GM18526 (cell line): ENCODE data around the gene SLC39A3.

Experiments
- POLR2A ChIP-seq: IDR thresholded peaks from 3 replicates; pipeline ENCODE4 v1.6.1; 2011; ENCODE audit not compliant: insufficient read length; ENCODE audit errors: extremely low read depth

Gene SLC39A3

GRCh38 chr19:2759362-2759761 is 19.5 kb upstream of the SLC39A3 start:
- TF ChIP-seq POLR2A: no peak

- TF ChIP-seq POLR2A: no peak
Observed at GRCh38 chr19:2758601-2759313, 18.9 kb upstream of the SLC39A3 start.

- no peak for TF ChIP-seq POLR2A
Observed at GRCh38 chr19:2756921-2757881, 17.4 kb upstream of the SLC39A3 start.

GRCh38 chr19:2756477-2756876 is 16.7 kb upstream of the SLC39A3 start:
- no peak for TF ChIP-seq POLR2A

GRCh38 chr19:2755811-2756210 is 16.0 kb upstream of the SLC39A3 start:
- TF ChIP-seq POLR2A: no peak

GRCh38 chr19:2755448-2755705 is 15.6 kb upstream of the SLC39A3 start:
- TF ChIP-seq POLR2A: no peak

- no peak for TF ChIP-seq POLR2A
Observed at GRCh38 chr19:2754659-2755447, 15.0 kb upstream of the SLC39A3 start.

- no peak for TF ChIP-seq POLR2A
Observed at GRCh38 chr19:2751438-2751830, 11.6 kb upstream of the SLC39A3 start.

- TF ChIP-seq POLR2A: no peak
Observed at GRCh38 chr19:2750808-2751437, 11.1 kb upstream of the SLC39A3 start.

GRCh38 chr19:2747349-2747748 is 7.5 kb upstream of the SLC39A3 start:
- no peak for TF ChIP-seq POLR2A

- TF ChIP-seq POLR2A: no peak
Observed at GRCh38 chr19:2744113-2744512, 4.3 kb upstream of the SLC39A3 start.

GRCh38 chr19:2743099-2743498 is 3.3 kb upstream of the SLC39A3 start:
- no peak for TF ChIP-seq POLR2A

GRCh38 chr19:2740314-2740656 is 468 bp upstream of the SLC39A3 start:
- TF ChIP-seq POLR2A: no peak

- no peak for TF ChIP-seq POLR2A
Observed at GRCh38 chr19:2736550-2737190, 3.1 kb downstream of the SLC39A3 start.

- TF ChIP-seq POLR2A: no peak
Observed at GRCh38 chr19:2735374-2735773, 4.4 kb downstream of the SLC39A3 start.
